OCI-LY3 (cell line): ENCODE results near the gene GMCL1.

Experiments
- H2AFZ ChIP-seq: fragments of 200-600, 300-600 bp; shearing (Covaris generic); 2 replicates; pipeline ENCODE4 v1.6.0; 2014; ENCODE audit warnings: antibody characterized with exemption, low read depth, low read length
- H3K27ac ChIP-seq: fragments of 200-600, 300-600 bp; sonication (generic); 2 replicates; pipeline ENCODE4 v1.5.1; 2014; ENCODE audit warnings: mild to moderate bottlenecking, low read length, moderate library complexity, mixed read lengths
- H3K27me3 ChIP-seq: fragments of 200-600, 300-600 bp; sonication (generic); 2 replicates; pipeline ENCODE4 v1.6.1; 2014; ENCODE audit warnings: low read depth, low read length, mixed read lengths
- H3K36me3 ChIP-seq: fragments of 200-600, 300-600 bp; sonication (generic); replicated peaks from 2 replicates; pipeline ENCODE3; 2014; ENCODE audit warnings: low read depth, low read length, mixed read lengths
- H3K4me1 ChIP-seq: fragments of 300-600, 200-600 bp; sonication (generic); 2 replicates; pipeline ENCODE4 v1.6.1; 2014; ENCODE audit warnings: low read length, mixed read lengths
- H3K4me2 ChIP-seq: fragments of 200-600, 300-600 bp; sonication (generic); 2 replicates; pipeline ENCODE4 v1.6.1; 2014; ENCODE audit warnings: low read length, mixed read lengths
- H3K4me3 ChIP-seq: fragments of 300-600, 200-600 bp; sonication (generic); 2 replicates; pipeline ENCODE4 v1.5.1; 2014; ENCODE audit warnings: antibody characterized with exemption, mild to moderate bottlenecking, low read length, moderate library complexity
- H3K79me2 ChIP-seq: fragments of 300-600, 200-600 bp; shearing (Covaris generic); 2 replicates; pipeline ENCODE4 v1.6.1; 2014; ENCODE audit warnings: mild to moderate bottlenecking, low read length, mixed read lengths
- H3K9ac ChIP-seq: fragments of 300-600, 200-600 bp; shearing (Covaris generic); 2 replicates; pipeline ENCODE4 v1.6.0; 2014; ENCODE audit warnings: mild to moderate bottlenecking, low read length, moderate library complexity
- H3K9me3 ChIP-seq: fragments of 200-600, 300-600 bp; shearing (Covaris generic); 2 replicates; pipeline ENCODE4 v1.6.1; 2014; ENCODE audit warnings: low read length, mixed read lengths; ENCODE audit not compliant: insufficient read depth
- H4K20me1 ChIP-seq: fragments of 200-600, 300-600 bp; sonication (generic); 2 replicates; pipeline ENCODE4 v1.6.1; 2016; ENCODE audit warnings: low read length, mixed read lengths; ENCODE audit not compliant: insufficient read depth
- EZH2phosphoT487 ChIP-seq: fragments of 200-600 bp; shearing (Covaris generic); IDR thresholded peaks from 2 replicates; pipeline ENCODE4 v1.6.1; 2018; ENCODE audit warnings: antibody characterized with exemption, mixed run types, low read depth
- TF ChIP-seq, protein P1 (sequence below): fragments of 200-600, 300-600 bp; sonication (generic); IDR thresholded peaks from 2 replicates; pipeline ENCODE4 v1.5.1; 2014; ENCODE audit warnings: antibody characterized with exemption, low read length, low read depth

Gene GMCL1

GRCh38 chr2:69837533-69837932 lies 8.1 kb downstream of the GMCL1 start:
- 0 out of 2 replicates have a peak, but pooled peaks cover 4% of the 10 kb centered on the region for H4K20me1 ChIP-seq
- H3K27ac ChIP-seq, result no peak overlapping the region
- TF ChIP-seq, protein P1, sequence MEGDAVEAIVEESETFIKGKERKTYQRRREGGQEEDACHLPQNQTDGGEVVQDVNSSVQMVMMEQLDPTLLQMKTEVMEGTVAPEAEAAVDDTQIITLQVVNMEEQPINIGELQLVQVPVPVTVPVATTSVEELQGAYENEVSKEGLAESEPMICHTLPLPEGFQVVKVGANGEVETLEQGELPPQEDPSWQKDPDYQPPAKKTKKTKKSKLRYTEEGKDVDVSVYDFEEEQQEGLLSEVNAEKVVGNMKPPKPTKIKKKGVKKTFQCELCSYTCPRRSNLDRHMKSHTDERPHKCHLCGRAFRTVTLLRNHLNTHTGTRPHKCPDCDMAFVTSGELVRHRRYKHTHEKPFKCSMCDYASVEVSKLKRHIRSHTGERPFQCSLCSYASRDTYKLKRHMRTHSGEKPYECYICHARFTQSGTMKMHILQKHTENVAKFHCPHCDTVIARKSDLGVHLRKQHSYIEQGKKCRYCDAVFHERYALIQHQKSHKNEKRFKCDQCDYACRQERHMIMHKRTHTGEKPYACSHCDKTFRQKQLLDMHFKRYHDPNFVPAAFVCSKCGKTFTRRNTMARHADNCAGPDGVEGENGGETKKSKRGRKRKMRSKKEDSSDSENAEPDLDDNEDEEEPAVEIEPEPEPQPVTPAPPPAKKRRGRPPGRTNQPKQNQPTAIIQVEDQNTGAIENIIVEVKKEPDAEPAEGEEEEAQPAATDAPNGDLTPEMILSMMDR, result no peak
- TF ChIP-seq EZH2phosphoT487, result no peak
- peak overlapping the region; percentile 17; the same call in 1 of the 2 replicates for H3K4me3 ChIP-seq
- peak overlapping the region; percentile 48 for H3K4me2 ChIP-seq
- no peak overlapping the region for H3K9ac ChIP-seq
- no peaks in the 10 kb centered on the region for H3K27me3 ChIP-seq
- peaks cover 9% of the 10 kb centered on the region for H3K36me3 ChIP-seq
- H3K79me2 ChIP-seq, result peaks cover 45% of the 10 kb centered on the region
- peaks cover 20% of the 10 kb centered on the region for H3K4me1 ChIP-seq
- H3K9me3 ChIP-seq, result no peaks in the 10 kb centered on the region
- H2AFZ ChIP-seq, result no peak overlapping the region

- Histone ChIP-seq H3K79me2 (no peaks in the 10 kb centered on the region), H3K9ac (no peak overlapping the region), H3K4me1 (no peaks in the 10 kb centered on the region), H3K4me3 (no peak overlapping the region), H3K4me2 (no peak overlapping the region), H3K9me3 (no peaks in the 10 kb centered on the region), H2AFZ (no peak overlapping the region), H3K27me3 (no peaks in the 10 kb centered on the region), H3K36me3 (peaks cover 20% of the 10 kb centered on the region), H3K27ac (no peak overlapping the region), H4K20me1 (no peaks in the 10 kb centered on the region)
- no peak for TF ChIP-seq EZH2phosphoT487
- TF ChIP-seq, protein P1, result no peak
Observed at GRCh38 chr2:69843993-69844392, 14.5 kb downstream of the GMCL1 start.

DNA sequence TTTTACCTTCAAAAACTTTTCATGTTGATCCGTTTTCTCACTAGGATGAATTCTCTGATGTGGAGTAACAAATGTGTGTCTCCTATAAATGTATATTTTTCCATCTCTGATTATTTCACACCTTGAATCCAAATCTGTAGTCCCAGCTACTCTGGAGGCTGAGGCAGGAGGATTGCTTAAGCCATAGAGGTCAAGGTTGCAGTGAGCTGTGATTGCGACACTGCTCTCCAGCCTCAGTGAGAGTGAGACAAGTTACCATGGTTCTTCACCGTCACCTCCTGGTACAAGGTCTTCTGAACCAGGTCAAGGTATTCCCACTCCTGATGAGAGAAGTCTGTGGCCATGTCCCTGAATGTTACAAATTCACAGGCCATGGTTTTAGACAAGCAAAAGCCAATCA lies 15.1 kb downstream of the GMCL1 start:
- Histone ChIP-seq H3K9me3 (no peaks in the 10 kb centered on the region), H3K4me3 (no peak overlapping the region), H4K20me1 (no peaks in the 10 kb centered on the region), H3K4me1 (no peaks in the 10 kb centered on the region), H3K79me2 (no peaks in the 10 kb centered on the region), H3K4me2 (no peak overlapping the region), H3K27me3 (no peaks in the 10 kb centered on the region), H3K36me3 (peaks cover 21% of the 10 kb centered on the region), H3K9ac (no peak overlapping the region), H2AFZ (no peak overlapping the region), H3K27ac (no peak overlapping the region)
- TF ChIP-seq EZH2phosphoT487, result no peak
- TF ChIP-seq, protein P1, result no peak

GRCh38 chr2:69846182-69847067 lies 17.0 kb downstream of the GMCL1 start:
- peaks cover 25% of the 10 kb centered on the region for H3K36me3 ChIP-seq
- no peak overlapping the region for H3K4me2 ChIP-seq
- H3K9ac ChIP-seq, result no peak overlapping the region
- no peaks in the 10 kb centered on the region for H3K9me3 ChIP-seq
- H3K27ac ChIP-seq, result no peak overlapping the region
- no peak overlapping the region for H2AFZ ChIP-seq
- H3K4me3 ChIP-seq, result no peak overlapping the region
- H3K4me1 ChIP-seq, result no peaks in the 10 kb centered on the region
- no peaks in the 10 kb centered on the region for H3K27me3 ChIP-seq
- no peaks in the 10 kb centered on the region for H3K79me2 ChIP-seq
- no peak for TF ChIP-seq EZH2phosphoT487
- TF ChIP-seq, protein P1, result no peak
- H4K20me1 ChIP-seq, result no peaks in the 10 kb centered on the region
